ENCODE results near the gene P2RY11.
A peak's percentile ranks its signal among the peaks of the same experiment; 100 is the strongest.

Gene P2RY11

DNA sequence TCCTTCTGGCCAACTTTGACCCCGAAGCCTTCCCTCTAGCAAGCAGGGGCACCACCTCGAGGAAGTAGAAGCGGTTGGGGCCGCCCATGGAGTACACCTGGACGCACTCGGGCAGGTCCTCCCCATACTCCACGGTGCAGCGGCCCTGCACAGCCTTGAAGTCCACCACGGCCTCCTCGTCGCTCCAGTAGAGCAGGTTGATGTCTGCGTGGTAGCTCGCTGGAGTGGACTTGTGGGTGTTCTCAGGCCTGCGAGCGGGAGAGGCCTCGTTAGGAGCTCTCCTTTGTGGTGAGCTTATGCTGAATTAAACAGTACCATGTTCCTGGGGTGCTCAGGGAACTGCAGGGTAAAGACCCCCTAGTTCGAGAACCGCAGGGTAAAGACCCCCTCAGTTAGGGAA lies 30.5 kb downstream of the P2RY11 start:
- DNase-seq, result no peak

- DNase-seq, result no peak
Measured at GRCh38 chr19:10142701-10143375, 31.3 kb downstream of the P2RY11 start.

DNA sequence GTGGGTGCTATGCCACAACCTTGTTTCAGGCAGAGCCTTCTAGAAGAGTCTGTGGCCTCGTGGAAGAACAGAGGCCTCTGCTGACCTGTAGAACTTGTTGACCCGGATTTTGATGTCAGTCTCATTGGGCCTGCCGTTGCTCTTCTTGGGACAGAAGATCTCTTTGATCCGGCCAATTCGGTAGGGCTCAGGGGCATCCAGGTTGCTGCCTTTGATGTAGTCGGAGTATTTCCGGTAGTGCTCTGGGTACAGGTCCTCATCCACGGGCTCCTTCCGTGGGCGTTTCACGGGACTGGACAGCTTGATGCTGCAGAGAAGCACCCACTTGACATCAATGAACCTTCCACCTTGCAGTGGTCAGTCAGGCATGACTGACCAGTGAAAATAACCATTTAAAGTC lies 32.2 kb downstream of the P2RY11 start:
- no peak for DNase-seq

GRCh38 chr19:10144361-10144760 lies 32.9 kb downstream of the P2RY11 start:
- DNase-seq, result peak; percentile 49 to 79

- no peak for DNase-seq
Measured at GRCh38 chr19:10145031-10145430, 33.5 kb downstream of the P2RY11 start.

- DNase-seq, result no peak
Measured at GRCh38 chr19:10146142-10146541, 34.6 kb downstream of the P2RY11 start.

DNA sequence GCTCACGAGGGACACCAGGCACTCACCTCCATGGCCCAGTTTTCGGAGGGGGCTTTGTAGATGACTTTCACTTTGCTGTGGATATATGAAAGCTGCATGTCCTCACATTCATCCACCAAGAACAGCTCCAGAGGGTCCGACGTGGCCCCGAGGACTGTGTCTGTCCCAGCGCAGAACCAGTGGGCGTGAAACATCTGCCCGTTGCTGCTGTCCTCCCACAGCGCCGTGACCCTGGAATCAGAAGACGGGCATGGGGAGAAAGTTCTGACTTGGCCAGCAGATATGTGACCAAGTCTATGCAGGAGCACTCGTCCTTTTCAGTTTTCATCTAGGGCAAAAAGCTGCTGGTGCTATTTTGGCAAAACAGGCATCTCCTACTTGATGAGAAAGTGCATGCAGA lies 37.9 kb downstream of the P2RY11 start:
- DNase-seq, result no peak

DNA sequence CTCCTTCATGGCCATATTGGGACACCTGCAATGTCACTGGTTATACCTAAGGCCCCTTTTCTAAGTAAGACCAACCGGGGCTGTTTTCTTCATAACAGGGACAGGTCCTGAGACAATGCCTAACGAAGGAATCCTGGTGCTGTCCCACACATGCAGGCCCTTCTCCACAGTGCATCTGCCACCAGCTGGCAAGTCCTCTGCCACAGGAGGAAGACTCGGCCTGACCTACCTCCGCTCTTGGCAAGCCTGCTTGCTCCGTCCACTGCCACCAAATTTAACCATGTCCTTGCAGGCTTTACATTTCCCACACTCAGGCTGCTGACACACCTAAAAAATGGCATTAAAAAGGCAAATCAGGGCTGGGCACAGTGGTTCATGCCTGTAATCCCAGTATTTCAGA lies 40.0 kb downstream of the P2RY11 start:
- no peak for DNase-seq

DNA sequence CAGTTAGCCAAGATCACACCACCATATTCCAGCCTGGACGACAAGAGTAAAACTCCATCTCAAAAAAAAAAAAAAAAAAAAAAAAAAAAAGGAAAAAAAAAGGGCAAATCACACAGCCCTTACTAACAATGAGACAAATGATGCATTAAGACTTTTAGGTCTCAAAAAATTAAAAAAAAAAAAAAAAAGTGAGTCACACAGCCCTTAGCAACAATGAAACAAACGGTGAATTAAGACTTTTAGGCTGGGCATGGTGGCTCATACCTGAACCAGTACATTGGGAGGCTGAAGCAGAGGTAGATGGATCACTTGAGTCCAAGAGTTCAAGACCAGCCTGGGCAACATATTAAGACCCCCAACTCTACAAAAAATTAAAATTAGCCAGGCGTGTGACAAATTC lies 40.6 kb downstream of the P2RY11 start:
- no peak for DNase-seq

DNA sequence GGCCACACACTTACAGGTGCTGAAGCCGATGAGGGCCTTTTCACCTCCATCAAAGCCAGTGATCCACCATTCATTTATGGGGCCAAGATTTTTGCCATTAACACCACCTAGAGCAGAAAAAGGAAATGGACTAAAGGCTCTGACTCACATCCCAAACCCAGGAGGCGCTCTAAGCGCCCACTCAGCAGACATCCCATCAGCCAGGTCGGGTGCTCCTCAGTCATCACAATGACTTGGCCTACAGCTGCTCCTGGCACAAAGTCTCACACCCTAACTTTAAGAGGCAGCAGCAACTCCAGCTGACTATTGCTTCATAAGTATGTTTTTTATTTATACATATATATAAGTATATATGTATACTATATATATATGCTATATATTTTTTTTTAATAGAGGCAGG lies 44.3 kb downstream of the P2RY11 start:
- DNase-seq, result peak; percentile 7 to 41

GRCh38 chr19:10158071-10158470 lies 46.6 kb downstream of the P2RY11 start:
- DNase-seq, result no peak

GRCh38 chr19:10158485-10158884 lies 47.0 kb downstream of the P2RY11 start:
- DNase-seq, result no peak

- no peak for DNase-seq
Measured at GRCh38 chr19:10159610-10160009, 48.1 kb downstream of the P2RY11 start.

DNA sequence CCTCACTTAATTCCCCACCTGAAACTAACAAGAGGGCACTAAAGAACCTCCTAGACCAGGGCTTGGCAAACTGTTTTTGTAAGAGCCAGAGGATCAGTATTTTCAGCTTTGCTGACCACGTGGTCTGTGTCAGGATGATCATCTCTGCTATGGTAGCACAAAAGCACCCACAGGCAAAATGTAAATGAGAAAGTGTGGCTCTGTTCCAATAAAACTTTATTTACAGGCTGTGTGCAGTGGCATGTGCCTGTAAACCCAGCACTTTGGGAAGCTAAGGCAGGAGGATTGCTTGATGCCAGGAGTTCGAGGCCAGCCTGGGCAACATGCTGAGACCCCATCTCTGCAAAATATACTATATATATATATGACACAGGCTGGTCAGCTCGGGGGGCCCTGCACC lies 52.0 kb downstream of the P2RY11 start:
- no peak for DNase-seq

Measured in inflammatory macrophage treated with lipopolysaccharide for 1 hour (primary cell).